BE2C (cell line): ENCODE data around the gene PTPRU.

Experiments used
- DNase-seq: peaks from one replicate; pipeline ENCODE4 v3.0.0-alpha.2; 2020
- H3K27me3 ChIP-seq: fragments of 250-450 bp; sonication (Bioruptor Pico); 2 replicates; pipeline ENCODE4 v1.5.1; 2020; ENCODE audit warnings: mild to moderate bottlenecking
- H3K36me3 ChIP-seq: fragments of 250-450 bp; sonication (Bioruptor Pico); 2 replicates; pipeline ENCODE4 v1.5.1; 2020; ENCODE audit warnings: mild to moderate bottlenecking
- H3K4me1 ChIP-seq: fragments of 250-450 bp; sonication (Bioruptor Pico); 2 replicates; pipeline ENCODE4 v1.5.1; 2020
- H3K4me3 ChIP-seq: 2 replicates; pipeline ENCODE4 v1.5.1; 2011; ENCODE audit warnings: low read depth, low read length
- H3K9me3 ChIP-seq: fragments of 250-450 bp; sonication (Bioruptor Pico); 2 replicates; pipeline ENCODE4 v1.5.1; 2020
- TF ChIP-seq, protein P1 (sequence below): IDR thresholded peaks from 2 replicates; pipeline ENCODE4 v1.5.1; 2012; ENCODE audit warnings: mild to moderate bottlenecking, low read depth, low read length

PTPRU gene

DNA sequence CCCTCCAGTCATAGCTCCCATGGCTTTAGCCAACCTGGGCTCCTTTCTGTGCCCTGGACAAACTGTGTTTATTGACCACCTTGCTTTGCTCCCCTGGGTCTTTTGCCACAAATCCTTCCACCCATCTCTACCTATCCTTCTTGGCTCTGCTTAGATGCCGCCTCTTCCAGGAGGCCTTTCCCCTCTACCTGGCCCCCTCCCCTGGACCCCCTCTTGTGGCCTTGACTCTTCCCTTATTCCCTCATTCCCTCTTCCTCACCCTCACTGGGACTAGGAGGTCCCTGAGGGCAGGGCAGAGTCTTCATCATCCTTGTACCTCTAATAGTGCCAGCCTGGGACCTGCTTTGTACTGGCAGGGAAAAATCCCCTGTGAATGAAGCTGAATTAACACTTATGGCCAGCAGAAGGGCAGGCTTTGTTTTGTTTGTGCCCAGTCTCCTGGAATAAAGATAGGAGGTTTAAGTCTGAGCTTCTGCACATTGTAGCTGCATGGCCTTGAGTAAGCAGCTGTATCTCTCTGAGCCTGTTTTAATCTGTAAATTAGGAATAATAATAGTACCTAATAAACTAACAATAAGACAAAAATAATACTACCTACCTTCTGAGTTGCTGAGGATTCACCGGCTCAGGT is 13.7 kb downstream of the PTPRU start:
- H3K27me3 ChIP-seq, result no peaks in the 10 kb centered on the region
- H3K4me1 ChIP-seq, result no peaks in the 10 kb centered on the region
- no peaks in the 10 kb centered on the region for H3K36me3 ChIP-seq
- no peaks in the 10 kb centered on the region for H3K9me3 ChIP-seq
- no peak overlapping the region for H3K4me3 ChIP-seq
- DNase-seq, result no peak
- TF ChIP-seq, protein P1, sequence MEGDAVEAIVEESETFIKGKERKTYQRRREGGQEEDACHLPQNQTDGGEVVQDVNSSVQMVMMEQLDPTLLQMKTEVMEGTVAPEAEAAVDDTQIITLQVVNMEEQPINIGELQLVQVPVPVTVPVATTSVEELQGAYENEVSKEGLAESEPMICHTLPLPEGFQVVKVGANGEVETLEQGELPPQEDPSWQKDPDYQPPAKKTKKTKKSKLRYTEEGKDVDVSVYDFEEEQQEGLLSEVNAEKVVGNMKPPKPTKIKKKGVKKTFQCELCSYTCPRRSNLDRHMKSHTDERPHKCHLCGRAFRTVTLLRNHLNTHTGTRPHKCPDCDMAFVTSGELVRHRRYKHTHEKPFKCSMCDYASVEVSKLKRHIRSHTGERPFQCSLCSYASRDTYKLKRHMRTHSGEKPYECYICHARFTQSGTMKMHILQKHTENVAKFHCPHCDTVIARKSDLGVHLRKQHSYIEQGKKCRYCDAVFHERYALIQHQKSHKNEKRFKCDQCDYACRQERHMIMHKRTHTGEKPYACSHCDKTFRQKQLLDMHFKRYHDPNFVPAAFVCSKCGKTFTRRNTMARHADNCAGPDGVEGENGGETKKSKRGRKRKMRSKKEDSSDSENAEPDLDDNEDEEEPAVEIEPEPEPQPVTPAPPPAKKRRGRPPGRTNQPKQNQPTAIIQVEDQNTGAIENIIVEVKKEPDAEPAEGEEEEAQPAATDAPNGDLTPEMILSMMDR, result no peak

DNA sequence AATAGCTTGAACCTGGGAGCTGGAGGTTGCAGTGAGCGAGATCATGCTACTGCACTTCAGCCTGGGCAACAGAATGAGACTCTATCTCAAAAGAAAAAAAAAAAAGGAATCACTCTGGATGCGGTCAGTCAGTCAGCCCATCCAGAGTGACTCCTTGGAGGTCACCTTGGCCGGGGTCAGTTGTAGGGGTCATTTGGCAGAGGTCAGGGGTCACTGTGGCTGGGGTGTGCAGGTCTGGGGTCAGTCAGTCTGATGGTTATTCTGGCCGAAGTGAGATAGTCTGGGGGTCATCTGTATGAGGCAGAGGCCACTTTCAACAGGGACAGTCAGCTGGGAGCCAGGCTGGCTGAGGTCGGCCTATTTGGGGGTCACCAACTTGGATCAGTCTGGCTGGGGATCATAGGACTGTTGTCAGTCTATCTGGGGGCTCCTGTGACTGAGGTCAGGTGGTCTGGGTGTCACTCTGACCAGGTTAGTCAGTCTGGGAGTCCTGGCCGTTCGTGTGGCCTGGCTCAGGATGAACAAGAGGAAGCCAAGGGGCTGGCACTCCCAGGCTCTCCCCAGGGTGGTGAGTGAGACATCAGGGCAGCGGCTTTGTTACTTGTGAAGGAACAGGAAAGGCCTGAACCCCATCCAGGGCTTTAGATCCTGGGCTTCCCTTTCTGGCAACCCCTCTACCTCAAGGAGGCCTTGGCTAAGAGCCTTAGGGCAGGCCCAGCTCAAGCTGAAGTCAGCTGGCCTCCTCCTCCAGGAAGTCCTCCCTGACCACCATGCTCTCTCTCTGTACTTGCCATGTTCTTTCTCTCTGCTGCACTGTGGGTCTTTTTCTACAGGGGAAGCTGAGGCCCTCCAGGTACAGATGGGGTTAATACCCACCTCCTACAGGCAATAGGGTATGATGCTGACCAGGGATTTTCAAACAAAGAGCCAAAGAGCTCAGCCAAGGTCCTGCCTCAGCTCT is 15.1 kb downstream of the PTPRU start:
- no peaks in the 10 kb centered on the region for H3K9me3 ChIP-seq
- no peak overlapping the region for H3K4me3 ChIP-seq
- 0 out of 2 replicates have a peak, but pooled peaks cover 5% of the 10 kb centered on the region for H3K4me1 ChIP-seq
- H3K36me3 ChIP-seq, result 0 out of 2 replicates have a peak, but pooled peaks cover 2% of the 10 kb centered on the region
- DNase-seq, result no peak
- no peaks in the 10 kb centered on the region for H3K27me3 ChIP-seq
- TF ChIP-seq, protein P1, result no peak

DNA sequence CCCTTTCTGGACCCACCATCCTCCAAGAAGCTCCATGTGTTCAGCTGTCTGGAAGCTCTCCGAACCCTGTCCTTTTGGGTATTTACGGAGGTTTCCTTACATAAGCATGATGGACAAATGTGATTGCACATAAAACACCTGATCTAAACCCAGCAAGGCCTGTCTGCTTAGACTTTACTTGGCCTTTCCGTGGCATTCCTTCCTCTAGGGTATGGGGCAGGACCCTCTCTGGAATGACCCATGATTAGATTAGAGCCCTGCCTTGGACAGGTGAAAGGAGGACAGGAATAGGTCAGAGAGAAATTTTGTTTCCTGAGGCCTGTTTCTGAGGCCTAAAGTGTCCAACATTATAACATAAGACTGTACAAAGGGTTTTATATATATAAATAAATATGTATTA is 16.9 kb downstream of the PTPRU start:
- Histone ChIP-seq H3K4me1 (peaks cover 14% of the 10 kb centered on the region), H3K9me3 (no peaks in the 10 kb centered on the region), H3K4me3 (no peak overlapping the region), H3K36me3 (0 out of 2 replicates have a peak, but pooled peaks cover 2% of the 10 kb centered on the region), H3K27me3 (no peaks in the 10 kb centered on the region)
- DNase-seq, result no peak
- TF ChIP-seq, protein P1, result no peak

DNA sequence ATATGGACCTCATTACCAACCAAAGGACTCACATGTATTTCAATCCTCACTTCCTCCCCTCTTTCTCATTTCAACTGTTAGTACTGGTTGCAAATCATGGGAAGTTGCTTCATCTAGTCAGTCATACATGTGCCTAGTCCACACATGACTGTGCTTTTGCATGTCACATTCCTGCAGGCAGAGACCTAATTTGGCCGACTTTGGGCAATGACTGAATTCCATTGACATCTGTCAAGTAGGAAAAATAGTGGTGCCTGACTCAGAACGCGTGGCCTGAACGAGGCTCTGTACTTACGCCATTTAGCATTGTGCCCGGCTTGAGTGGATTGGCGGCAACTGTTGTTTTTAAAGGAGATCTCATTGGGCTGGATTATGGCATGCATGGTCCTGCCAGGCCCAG is 18.0 kb downstream of the PTPRU start:
- H3K9me3 ChIP-seq, result no peaks in the 10 kb centered on the region
- peaks cover 14% of the 10 kb centered on the region for H3K4me1 ChIP-seq
- no peak for DNase-seq
- H3K27me3 ChIP-seq, result no peaks in the 10 kb centered on the region
- no peak overlapping the region for H3K4me3 ChIP-seq
- H3K36me3 ChIP-seq, result 0 out of 2 replicates have a peak, but pooled peaks cover 2% of the 10 kb centered on the region
- TF ChIP-seq, protein P1, result no peak

DNA sequence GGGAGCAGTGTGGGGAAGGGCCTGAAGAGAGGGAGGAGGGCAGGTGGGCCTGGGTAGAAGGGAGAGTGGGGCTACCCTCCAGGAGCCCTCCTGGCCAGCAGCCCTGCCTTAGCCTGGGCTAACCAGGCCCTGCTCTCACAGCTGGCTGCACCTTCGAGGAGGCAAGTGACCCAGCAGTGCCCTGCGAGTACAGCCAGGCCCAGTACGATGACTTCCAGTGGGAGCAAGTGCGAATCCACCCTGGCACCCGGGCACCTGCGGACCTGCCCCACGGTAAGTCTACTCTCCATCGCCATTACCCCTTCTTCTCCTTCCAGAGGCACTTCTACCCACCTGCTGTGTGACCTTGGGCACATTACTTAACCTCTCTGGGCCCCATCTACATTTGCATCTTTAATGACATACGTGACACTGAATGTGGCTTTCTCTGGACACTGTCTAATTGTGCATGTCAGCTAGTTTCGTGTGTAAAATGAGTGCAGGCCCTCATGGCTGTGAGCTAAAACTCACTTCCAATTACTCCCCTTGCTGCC is 18.9 kb downstream of the PTPRU start:
- Histone ChIP-seq H3K4me1 (peaks cover 14% of the 10 kb centered on the region), H3K4me3 (no peak overlapping the region), H3K36me3 (0 out of 2 replicates have a peak, but pooled peaks cover 2% of the 10 kb centered on the region), H3K9me3 (no peaks in the 10 kb centered on the region), H3K27me3 (no peaks in the 10 kb centered on the region)
- TF ChIP-seq, protein P1, result no peak
- DNase-seq, result no peak
